ENCODE measurements around the gene IL12B.

The IL12B gene

DNA sequence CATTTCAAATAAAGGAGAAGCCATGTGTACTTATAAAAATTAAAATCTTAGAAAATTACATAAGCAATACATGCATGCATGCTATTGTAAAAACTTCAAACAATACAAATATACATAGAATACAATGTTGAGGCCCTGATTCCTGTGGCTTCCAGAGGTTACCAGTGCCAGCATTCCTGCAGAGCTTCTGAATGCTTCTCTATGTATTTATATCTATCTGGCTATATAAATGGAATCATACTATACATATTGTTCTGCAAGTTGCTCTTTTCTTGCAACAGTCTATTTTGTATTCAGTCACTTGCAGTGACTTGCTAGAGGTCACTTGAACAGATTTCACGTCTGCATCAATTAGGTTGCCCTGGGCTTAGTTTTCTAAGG is 3.2 kb upstream of the IL12B start:
- in situ Hi-C loops (cut with MboI; ENCODE audit: low sequenced_read_pairs) = no loop called here

DNA sequence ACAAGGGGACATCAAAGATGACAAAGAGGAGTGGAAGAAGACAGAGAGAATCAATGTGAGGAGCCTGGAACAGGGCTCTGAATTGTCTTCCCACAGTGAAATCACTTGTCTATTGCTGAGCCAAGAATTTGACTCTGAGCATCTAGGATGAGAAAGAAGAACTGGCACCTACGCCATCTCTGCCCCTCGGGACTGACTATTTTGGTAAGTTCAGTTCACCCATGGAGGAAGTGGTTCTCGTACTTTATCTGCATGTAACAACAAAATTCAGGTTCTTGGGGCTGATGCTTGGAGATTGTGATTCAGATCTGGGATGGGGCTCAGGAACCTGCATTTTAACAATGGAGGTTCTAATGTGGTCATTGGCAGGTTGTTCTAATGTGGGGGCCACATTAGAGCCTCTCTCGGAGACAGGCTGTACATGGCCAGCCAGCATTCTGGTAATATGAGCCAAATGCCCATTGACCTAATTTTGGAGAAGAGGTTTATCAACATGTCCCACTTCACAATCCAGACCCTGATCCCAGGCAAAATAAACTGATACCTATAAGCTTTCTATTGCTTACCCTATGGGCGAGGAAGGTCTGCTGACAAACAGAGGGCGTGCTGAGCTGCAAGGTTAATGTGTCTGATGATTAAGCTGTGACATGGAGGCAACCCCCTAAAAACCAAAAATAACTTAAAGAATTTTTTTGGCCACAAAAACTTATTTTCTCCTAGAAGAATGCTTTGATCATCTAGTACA is 2.7 kb upstream of the IL12B start:
- in situ Hi-C loops (cut with MboI; ENCODE audit: low sequenced_read_pairs) = no loop called here

DNA sequence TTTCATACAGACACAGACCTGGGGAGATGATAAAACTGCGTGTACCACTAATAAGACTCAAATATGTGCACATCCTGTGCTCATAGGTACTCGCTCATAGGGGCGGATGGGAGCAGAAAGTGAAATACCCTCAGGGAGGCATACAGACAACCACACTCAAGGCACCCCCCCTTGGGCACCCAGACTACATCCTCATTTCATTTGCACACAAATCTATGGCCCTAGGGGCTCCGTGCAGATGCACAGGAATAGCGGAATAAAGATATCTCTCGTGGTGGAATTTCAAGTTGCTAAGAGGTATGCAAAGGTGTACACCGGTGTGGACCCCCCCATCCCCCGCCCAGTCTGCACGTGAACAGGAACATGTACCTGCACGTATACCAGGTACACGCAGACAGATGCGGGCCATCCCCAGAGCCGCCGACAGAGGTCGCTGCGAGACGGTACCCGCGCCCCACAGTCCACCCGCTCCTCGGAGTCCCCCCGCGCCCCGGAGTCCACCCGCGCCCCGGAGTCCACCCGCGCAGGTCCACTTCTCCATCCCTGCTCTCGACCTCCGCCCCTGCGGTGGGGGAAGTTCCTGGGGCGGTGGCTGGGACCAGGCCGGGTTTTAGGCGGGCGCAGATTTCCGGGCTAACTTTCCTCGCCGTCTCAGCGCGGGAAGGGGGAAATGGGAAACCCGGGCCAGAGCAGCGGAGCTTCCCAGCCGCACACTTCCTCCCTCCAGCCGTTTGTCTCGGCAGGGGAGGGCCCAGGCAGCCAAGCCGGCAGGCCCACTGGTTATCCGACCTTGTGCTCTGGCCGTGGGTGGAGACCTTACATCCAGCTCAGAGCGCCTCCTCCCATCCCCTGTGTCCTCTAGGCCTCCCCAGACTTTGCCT is 1.0 kb upstream of the IL12B start:
- in situ Hi-C loops (cut with MboI; ENCODE audit: low sequenced_read_pairs) = no loop called here

DNA sequence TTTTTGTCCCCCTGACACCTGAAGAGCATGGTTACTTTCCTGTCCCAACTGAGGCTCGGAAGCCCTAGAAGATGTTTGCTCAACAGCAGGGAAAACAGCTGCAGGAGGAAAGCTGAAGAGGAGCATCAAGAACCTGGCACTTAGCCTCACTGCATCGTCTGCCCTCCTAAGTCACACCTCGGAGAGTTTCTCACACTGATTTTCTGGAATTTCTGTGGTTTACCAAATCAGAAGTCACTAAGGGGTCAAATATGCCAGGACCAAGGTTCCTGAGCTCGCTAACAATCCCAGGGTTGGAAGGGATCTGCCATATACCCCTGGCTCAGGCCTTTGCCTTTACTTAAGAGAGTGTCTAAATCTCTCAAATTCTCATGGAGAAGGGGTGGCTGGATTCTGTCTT is 5.3 kb downstream of the IL12B start:
- in situ Hi-C loops (cut with MboI; ENCODE audit: low sequenced_read_pairs) = loop anchor here (25.0 kb wide), 1 partner anchor 662 kb away; no protein-coding TSS in a partner anchor

DNA sequence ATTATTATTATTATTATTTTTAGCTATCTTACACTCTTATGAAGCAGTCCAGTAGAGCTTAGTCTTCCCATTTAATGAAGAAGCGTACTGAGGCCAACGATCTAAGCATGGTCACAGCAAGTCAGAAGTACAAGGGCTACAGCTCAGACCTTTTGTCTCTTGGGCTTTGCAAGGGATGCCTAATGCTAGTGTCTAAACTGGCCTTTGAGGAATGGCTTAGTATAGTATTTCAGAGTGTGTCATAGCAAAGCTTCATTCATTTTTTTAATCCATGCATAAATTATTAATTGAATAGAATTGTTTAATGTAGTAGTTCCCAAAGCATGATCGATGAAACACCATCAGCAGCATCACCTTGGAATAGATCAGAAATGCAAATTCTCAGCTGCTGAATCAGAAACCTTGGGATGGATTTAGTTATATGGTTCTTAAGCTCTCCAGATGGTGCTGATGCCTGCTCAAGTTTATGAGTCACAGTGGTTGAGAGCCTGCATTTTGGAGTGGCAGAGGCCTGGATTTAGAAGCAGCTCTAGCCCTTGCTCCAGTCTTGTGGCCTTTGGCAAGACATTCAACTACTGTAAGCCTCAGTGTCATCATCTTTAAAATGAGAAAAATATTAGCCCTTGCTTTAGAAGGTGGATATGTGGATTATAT is 6.1 kb downstream of the IL12B start:
- in situ Hi-C loops (cut with MboI; ENCODE audit: low sequenced_read_pairs) = loop anchor here (25.0 kb wide), 1 partner anchor 663 kb away; no protein-coding TSS in a partner anchor

DNA sequence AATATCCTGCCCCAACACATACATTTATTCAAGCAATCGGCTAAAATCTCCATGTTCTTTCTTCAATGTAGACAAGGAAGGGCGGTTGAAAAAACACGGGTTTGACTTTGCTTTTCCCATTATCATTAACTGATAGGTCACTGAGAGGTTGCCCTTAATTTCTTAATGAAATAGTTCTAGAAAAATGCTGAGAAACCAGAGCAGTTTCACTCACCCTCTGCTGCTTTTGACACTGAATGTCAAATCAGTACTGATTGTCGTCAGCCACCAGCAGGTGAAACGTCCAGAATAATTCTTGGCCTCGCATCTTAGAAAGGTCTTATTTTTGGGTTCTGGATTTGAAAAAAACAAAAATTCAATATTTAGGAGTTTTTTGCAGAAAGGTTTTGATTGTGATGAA is 8.1 kb downstream of the IL12B start:
- in situ Hi-C loops (cut with MboI; ENCODE audit: low sequenced_read_pairs) = loop anchor here (25.0 kb wide), 1 partner anchor 665 kb away; no protein-coding TSS in a partner anchor

DNA sequence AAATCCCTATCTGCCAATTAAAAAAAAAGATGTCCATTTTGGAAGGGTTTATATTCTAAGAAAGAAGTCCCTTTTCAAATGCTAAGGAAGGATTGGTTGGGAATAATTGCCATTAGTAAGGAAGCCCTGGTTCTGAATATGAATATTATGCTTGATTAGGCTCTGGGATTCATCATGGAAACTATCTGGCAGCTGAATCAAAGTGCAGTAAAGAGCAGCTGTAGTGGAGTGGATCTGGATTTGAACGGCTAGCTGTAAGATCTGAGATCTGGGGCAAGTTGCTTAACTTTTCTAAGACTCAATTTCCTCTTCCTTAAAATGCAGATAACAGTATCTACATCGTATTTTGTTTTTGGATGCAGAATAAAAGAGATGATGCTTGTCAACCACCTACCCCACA is 10.5 kb downstream of the IL12B start:
- in situ Hi-C loops (cut with MboI; ENCODE audit: low sequenced_read_pairs) = loop anchor here (25.0 kb wide), 1 partner anchor 667 kb away; no protein-coding TSS in a partner anchor

DNA sequence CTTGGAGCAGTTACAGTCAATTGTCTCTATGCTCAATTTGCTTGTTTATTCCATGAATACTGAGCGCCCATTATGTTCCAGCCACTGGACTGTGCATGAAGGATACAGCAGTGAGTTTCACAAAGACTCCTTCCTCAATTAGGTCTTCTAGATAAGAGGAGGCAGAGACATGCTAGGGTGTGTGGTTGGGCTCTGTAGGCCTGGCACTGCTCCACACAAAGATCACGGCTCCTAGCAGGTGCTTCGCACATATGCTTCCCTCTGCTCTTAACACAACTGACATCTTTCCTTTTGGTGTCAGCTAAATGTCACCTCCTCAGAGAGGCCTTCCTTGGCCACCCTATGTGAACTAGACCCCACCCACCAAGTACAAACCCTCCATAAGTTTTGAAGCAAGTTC is 10.9 kb downstream of the IL12B start:
- in situ Hi-C loops (cut with MboI; ENCODE audit: low sequenced_read_pairs) = loop anchor here (25.0 kb wide), 1 partner anchor 668 kb away; no protein-coding TSS in a partner anchor

DNA sequence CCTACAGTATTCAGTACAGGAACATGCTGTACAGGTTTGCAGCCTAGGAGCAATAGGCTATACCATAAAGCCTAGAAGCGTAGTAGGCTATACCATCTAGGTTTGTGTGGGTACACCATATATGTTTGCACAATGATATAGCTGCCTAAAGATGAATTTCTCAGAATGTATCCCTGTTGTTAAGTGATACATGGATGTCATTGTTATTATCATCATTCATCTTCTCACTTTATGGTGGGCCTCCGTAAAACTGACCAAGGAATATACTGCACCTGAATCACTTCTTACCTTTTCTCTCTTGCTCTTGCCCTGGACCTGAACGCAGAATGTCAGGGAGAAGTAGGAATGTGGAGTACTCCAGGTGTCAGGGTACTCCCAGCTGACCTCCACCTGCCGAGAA is 11.8 kb downstream of the IL12B start:
- in situ Hi-C loops (cut with MboI; ENCODE audit: low sequenced_read_pairs) = loop anchor here (25.0 kb wide), 1 partner anchor 669 kb away; no protein-coding TSS in a partner anchor

DNA sequence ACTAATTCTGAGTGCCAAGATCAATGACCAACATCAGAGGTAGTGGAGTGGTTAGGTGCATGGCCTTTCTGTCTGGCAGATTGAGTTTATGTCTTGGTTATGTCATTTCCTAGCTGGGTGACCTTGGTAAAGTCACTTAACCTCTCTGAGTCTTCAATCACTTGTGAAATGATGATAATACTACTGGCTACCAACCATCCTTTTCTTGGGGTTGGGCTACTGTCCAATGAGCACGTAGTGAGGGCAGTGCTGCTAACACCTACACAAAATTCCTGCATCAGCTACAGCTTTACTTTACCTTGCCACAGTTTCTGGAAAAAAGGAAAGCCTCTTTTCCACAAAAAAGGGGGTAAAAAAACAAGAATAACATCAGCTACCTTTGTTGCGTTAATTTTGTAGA is 12.4 kb downstream of the IL12B start:
- in situ Hi-C loops (cut with MboI; ENCODE audit: low sequenced_read_pairs) = loop anchor here (25.0 kb wide), 1 partner anchor 669 kb away; no protein-coding TSS in a partner anchor

DNA sequence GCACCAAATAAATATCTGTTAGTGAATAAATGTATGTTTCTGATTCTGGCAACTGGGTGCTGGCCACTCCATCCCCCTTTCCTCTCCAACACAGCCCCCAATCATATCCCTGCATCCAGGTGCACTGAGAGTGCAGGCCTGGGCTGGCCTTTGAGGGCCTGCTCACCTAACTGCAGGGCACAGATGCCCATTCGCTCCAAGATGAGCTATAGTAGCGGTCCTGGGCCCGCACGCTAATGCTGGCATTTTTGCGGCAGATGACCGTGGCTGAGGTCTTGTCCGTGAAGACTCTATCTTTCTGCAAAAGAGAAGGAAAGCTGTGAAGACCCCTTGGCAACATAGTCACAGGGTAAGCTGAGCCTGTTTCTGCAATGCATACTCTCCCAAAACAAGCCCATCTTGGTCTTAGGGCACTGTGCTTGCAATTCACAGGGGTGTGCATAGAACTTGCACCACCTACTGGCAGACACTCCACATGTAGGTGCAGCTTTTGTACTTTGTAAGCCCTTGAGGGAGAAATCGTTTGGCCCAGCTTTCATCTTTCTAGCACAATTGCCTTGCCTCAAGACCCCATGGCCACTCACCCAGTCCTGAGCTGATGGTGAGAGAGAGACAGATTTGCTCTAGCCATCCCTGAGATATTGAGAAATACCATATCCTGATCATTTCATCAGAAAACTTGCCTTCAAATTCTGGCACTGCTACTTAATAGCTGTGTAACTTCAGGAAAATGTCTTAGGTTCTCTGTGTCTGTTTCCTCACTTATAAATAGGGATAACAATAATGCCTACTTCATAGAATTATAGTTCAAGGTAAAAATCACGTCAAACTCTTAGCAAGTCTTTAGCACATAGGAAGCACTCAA is 13.5 kb downstream of the IL12B start:
- in situ Hi-C loops (cut with MboI; ENCODE audit: low sequenced_read_pairs) = loop anchor here (25.0 kb wide), 1 partner anchor 671 kb away; no protein-coding TSS in a partner anchor

DNA sequence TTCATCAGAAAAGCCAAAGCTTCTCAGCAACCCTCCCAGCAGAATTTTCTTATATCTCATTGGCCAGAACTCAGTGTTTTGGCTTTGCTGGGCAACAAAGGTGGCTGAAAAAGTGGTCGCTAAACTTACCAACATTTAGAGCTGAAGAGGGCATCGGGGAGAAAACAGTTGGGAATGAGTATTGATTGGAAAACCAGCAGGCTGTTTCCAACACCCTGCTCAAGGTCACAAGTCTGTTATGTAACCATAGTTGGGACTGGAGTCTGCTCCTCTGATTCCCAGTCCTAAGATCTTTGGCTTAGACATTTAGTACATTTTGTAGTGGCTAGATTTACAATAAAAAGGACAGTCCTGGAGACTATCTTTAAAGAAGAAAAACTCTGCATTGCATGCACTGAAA is 17.1 kb downstream of the IL12B start:
- in situ Hi-C loops (cut with MboI; ENCODE audit: low sequenced_read_pairs) = loop anchor here (25.0 kb wide), 1 partner anchor 674 kb away; no protein-coding TSS in a partner anchor

DNA sequence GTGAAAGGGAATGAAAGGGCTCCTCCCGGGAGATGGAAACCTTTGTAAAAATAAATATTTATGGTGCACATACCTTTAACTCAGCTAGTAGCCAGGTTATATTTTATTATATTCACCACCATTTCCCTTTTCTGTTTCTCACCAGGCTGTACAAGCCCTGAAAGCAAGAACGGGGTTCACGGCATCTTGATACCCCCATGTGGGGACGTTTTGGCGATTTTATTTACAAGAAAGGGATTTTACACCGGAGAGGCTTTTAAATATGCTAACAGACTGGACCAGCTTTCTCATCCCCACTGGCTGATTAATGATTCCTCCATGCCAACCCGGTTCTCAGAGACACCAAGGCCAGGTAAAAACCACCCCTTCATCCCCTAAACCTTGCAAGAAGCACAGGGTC is 19.2 kb downstream of the IL12B start:
- in situ Hi-C loops (cut with MboI; ENCODE audit: low sequenced_read_pairs) = loop anchor here (25.0 kb wide), 1 partner anchor 676 kb away; no protein-coding TSS in a partner anchor

DNA sequence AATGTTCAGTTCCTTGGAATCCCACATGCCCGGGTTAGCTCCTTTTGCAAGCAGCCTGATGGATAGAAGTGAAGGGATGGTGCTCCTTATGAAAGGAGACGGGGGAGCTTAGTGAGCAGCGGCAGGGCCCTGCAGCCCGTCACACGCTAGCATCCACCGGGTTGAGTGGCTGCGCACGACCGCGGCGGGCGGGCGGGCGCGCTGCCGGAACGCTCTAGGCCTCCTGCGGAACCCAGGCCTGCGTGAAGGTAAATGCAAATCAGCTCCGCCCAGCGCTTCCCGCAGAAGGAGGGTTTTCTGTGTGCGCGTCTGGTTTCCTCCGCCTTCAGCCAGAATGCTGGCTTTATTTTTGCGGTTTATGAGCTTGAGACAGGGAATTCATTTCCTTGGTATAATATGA is 19.8 kb downstream of the IL12B start:
- in situ Hi-C loops (cut with MboI; ENCODE audit: low sequenced_read_pairs) = loop anchor here (25.0 kb wide), 1 partner anchor 677 kb away; no protein-coding TSS in a partner anchor

DNA sequence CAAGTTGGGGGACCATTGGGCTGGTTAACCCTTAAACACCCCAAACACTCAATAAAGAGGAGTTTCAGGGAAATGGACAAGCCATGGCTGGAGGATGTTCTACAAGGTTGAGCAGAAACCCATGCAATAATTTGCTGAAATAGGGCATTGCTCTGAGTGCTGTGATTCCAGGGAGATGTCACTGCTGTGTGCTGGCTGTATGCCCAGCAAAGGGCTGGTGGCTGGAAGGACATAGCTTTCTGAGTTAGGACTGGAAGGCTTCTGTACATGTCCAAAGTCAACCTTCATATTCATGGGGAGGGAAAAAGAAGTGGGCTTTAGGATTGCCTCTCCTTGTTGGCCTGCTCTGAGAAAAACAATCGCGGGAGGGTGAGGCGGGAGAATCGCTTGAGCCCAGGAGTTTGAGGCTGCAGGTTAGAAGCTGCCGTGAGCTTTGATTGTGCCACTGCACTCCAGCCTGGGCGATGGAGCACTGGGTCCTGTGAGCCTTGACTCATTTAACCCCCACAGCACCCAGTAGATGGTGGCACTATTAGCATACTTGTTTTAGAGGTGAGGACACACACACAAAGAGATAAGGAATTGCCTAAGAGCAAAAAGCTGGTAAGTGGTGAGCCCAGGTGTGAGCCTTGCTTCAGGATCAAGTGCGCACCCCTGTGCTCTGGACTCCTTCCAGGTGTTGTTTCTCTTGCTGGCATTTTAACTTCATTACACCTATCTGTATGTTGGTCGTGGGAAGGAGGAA is 20.4 kb downstream of the IL12B start:
- in situ Hi-C loops (cut with MboI; ENCODE audit: low sequenced_read_pairs) = loop anchor here (25.0 kb wide), 1 partner anchor 677 kb away; no protein-coding TSS in a partner anchor

DNA sequence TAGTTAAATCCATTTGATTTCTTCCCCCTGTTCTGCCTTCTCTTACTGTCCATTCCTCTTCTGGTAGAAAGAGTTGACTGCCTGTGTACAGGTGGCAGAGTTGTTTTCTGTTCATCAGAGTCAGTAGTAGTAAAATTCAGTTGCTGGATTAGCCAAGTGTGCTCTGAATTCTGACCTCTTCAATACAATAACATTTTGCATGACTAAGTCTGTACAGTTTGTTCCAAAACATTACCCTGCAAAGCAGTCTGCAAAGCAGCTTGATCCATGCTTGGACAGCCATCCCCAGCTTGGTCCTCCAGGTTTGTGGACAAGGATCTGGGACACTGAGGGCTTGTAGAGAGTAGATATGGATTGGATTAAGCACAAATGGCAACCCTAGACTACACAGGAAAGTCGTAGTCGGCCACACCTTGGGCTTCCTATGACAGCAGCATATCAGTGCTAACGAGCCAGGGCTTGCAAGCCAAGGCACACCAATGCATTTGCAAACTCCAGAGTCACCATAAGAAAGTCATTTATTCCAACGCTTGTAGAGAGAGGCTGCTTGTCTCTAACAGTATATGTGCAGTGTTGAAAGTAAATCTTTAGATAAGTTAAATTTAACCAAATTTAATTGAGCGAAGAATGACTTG is 25.2 kb downstream of the IL12B start:
- in situ Hi-C loops (cut with MboI; ENCODE audit: low sequenced_read_pairs) = loop anchor here (25.0 kb wide), 1 partner anchor 682 kb away; no protein-coding TSS in a partner anchor

DNA sequence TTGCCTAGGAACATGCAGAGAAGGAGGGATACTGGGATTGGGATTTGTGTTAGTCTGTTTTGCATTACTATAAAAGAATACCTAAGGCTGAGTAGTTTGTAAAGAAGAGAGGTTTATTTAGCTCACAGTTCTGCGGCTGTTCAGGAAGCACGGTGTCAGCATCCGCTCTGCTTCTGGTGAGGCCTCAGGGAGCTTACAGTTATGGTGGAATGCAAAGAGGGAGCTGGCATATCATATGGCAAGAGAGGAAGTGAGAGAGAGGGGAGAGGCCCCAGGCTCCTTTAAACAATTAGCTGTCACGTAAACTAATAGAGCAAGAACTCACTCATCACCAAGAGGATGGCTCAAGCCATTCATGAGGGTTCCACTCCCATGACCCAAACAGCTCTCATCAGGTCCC is 27.0 kb downstream of the IL12B start:
- in situ Hi-C loops (cut with MboI; ENCODE audit: low sequenced_read_pairs) = loop anchor here (25.0 kb wide), 1 partner anchor 684 kb away; no protein-coding TSS in a partner anchor

All from HL-60/S4 (cell line).